Measurements from ENCODE around the gene NTSR1.

NTSR1 gene

GRCh38 chr20:62759981-62760431, 51.4 kb downstream of the NTSR1 start:
- TF ChIP-seq CTCF (IDR thresholded peaks at IDR 0.05; ENCODE audit: insufficient read depth, low read depth, low read length, missing control alignments) = no peak
- H3K4me3 ChIP-seq (ENCODE audit: low read depth, low read length) = no peak overlapping the region
- no peak for DNase-seq (ENCODE audit: low read depth)

GRCh38 chr20:62760471-62760855, 51.8 kb downstream of the NTSR1 start:
- DNase-seq (ENCODE audit: low read depth) = no peak
- H3K4me3 ChIP-seq (ENCODE audit: low read depth, low read length) = no peak overlapping the region
- no peak for TF ChIP-seq CTCF (IDR thresholded peaks at IDR 0.05; ENCODE audit: insufficient read depth, low read depth, low read length, missing control alignments)

GRCh38 chr20:62760856-62761758, 52.5 kb downstream of the NTSR1 start:
- no peak overlapping the region for H3K4me3 ChIP-seq (ENCODE audit: low read depth, low read length)
- no peak for TF ChIP-seq CTCF (IDR thresholded peaks at IDR 0.05; ENCODE audit: insufficient read depth, low read depth, low read length, missing control alignments)
- DNase-seq (ENCODE audit: low read depth) = no peak

- no peak overlapping the region for H3K4me3 ChIP-seq (ENCODE audit: low read depth, low read length)
- no peak for TF ChIP-seq CTCF (IDR thresholded peaks at IDR 0.05; ENCODE audit: insufficient read depth, low read depth, low read length, missing control alignments)
- no peak for DNase-seq (ENCODE audit: low read depth)
Measured at GRCh38 chr20:62761759-62762131, 53.1 kb downstream of the NTSR1 start.

GRCh38 chr20:62762376-62762775, 53.7 kb downstream of the NTSR1 start:
- no peak for DNase-seq (ENCODE audit: low read depth)
- TF ChIP-seq CTCF (IDR thresholded peaks at IDR 0.05; ENCODE audit: insufficient read depth, low read depth, low read length, missing control alignments) = no peak
- H3K4me3 ChIP-seq (ENCODE audit: low read depth, low read length) = no peak overlapping the region

GRCh38 chr20:62762801-62763368, 54.2 kb downstream of the NTSR1 start:
- no peak for TF ChIP-seq CTCF (IDR thresholded peaks at IDR 0.05; ENCODE audit: insufficient read depth, low read depth, low read length, missing control alignments)
- no peak overlapping the region for H3K4me3 ChIP-seq (ENCODE audit: low read depth, low read length)
- no peak for DNase-seq (ENCODE audit: low read depth)
